Measurements from ENCODE around the gene GLS.
"Not testable (repeated sequence)": the region's sequence is repeated elsewhere in the genome, so short reads cannot be mapped to it uniquely, and the experiment has no call there.

Gene GLS

GRCh38 chr2:190856985-190857384, 23.6 kb upstream of the GLS start:
- DNase-seq, result no peak

- DNase-seq, result no peak
Measured at GRCh38 chr2:190858817-190859216, 21.8 kb upstream of the GLS start.

- no peak for DNase-seq
Measured at GRCh38 chr2:190859347-190860297, 21.0 kb upstream of the GLS start.

- DNase-seq, result no peak
Measured at GRCh38 chr2:190860985-190861680, 19.5 kb upstream of the GLS start.

- DNase-seq, result not testable (repeated sequence)
Measured at GRCh38 chr2:190862128-190862527, 18.5 kb upstream of the GLS start.

GRCh38 chr2:190862571-190862991, 18.0 kb upstream of the GLS start:
- DNase-seq, result no peak

- no peak for DNase-seq
Measured at GRCh38 chr2:190863946-190864345, 16.7 kb upstream of the GLS start.

- no peak for DNase-seq
Measured at GRCh38 chr2:190864375-190864774, 16.2 kb upstream of the GLS start.

GRCh38 chr2:190867212-190867611, 13.4 kb upstream of the GLS start:
- DNase-seq, result no peak

- DNase-seq, result no peak
Measured at GRCh38 chr2:190867832-190868231, 12.8 kb upstream of the GLS start.

GRCh38 chr2:190869721-190870120, 10.9 kb upstream of the GLS start:
- DNase-seq, result no peak

- DNase-seq, result not testable (repeated sequence)
Measured at GRCh38 chr2:190873451-190873850, 7.2 kb upstream of the GLS start.

- DNase-seq, result no peak
Measured at GRCh38 chr2:190875891-190876290, 4.7 kb upstream of the GLS start.

GRCh38 chr2:190876631-190877030, 4.0 kb upstream of the GLS start:
- no peak for DNase-seq

GRCh38 chr2:190877436-190877835, 3.2 kb upstream of the GLS start:
- no peak for DNase-seq

GRCh38 chr2:190879474-190880377, 895 bp upstream of the GLS start:
- DNase-seq, result peak; percentile 44

- DNase-seq, result no peak
Measured at GRCh38 chr2:190881084-190881597, 520 bp downstream of the GLS start.

GRCh38 chr2:190881598-190882410, 1.2 kb downstream of the GLS start:
- peak; percentile 73 for DNase-seq

GRCh38 chr2:190882411-190882766, 1.8 kb downstream of the GLS start:
- DNase-seq, result no peak

- DNase-seq, result no peak
Measured at GRCh38 chr2:190882856-190883582, 2.4 kb downstream of the GLS start.

GRCh38 chr2:190885844-190886243, 5.2 kb downstream of the GLS start:
- DNase-seq, result not testable (repeated sequence)

Measured in activated naive CD4-positive, alpha-beta T cell treated with Interleukin-2 at 50 U/mL for 16 hours (primary cell).